Peyer's patch (tissue), 4 donors: ENCODE measurements around the gene KCTD18.

Source experiments
- POLR2A ChIP-seq, 2 donors: fragments of 450-650 bp; IDR thresholded peaks; one replicate each; pipeline ENCODE4 v1.5.1; 2017; ENCODE audit warnings: antibody characterized with exemption in 2 of 2, mild to moderate bottlenecking in 2 of 2, moderate library complexity in 2 of 2
- TF ChIP-seq, protein P1 (sequence below), 6 experiments: fragments of 450-650 bp in 4 of 6; fragments of 200-600 bp in 2 of 6; sonication (generic) in 1 of 6; IDR thresholded peaks; one replicate each; pipeline ENCODE4 v1.5.1; 2017 to 2019; ENCODE audit warnings: antibody characterized with exemption in 6 of 6, mild to moderate bottlenecking in 3 of 6, moderate library complexity in 1 of 6

DNA sequence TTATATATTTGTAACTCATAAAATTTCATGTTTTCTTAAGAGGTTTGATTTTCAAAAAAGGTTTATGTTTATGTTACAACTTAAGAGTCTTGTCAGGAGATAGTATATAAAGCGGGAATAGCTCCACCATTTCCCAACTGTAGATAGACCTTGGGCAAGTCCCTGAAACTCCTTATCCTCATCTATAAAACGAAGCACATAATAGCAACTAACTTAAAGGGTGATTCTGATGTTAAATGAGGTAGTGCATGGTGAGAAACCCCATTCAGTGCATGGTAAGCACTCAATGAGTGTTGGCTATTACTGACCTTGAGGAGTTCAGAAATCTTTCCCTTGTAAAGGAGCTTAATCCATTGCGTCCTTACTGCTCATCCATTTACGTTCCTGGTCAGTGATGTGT lies 34.1 kb downstream of the KCTD18 start:
- TF ChIP-seq, protein P1, sequence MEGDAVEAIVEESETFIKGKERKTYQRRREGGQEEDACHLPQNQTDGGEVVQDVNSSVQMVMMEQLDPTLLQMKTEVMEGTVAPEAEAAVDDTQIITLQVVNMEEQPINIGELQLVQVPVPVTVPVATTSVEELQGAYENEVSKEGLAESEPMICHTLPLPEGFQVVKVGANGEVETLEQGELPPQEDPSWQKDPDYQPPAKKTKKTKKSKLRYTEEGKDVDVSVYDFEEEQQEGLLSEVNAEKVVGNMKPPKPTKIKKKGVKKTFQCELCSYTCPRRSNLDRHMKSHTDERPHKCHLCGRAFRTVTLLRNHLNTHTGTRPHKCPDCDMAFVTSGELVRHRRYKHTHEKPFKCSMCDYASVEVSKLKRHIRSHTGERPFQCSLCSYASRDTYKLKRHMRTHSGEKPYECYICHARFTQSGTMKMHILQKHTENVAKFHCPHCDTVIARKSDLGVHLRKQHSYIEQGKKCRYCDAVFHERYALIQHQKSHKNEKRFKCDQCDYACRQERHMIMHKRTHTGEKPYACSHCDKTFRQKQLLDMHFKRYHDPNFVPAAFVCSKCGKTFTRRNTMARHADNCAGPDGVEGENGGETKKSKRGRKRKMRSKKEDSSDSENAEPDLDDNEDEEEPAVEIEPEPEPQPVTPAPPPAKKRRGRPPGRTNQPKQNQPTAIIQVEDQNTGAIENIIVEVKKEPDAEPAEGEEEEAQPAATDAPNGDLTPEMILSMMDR (IDR thresholded peaks at IDR 0.05), result no peak
- TF ChIP-seq POLR2A (IDR thresholded peaks at IDR 0.05), result no peak
